Skeletal muscle satellite cell (primary cell): Measurements from ENCODE around the gene HSPA14.
"Not testable (repeated sequence)": the region's sequence is repeated elsewhere in the genome, so short reads cannot be mapped to it uniquely, and the experiment has no call there.

Source experiments
- H3K27me3 ChIP-seq: 2 replicates; pipeline ENCODE4 v1.7.0; 2013; ENCODE audit warnings: low read length; ENCODE audit not compliant: control insufficient read depth, insufficient read depth
- H3K36me3 ChIP-seq: 2 replicates; pipeline ENCODE4 v1.7.0; 2013; ENCODE audit warnings: mild to moderate bottlenecking, control low read depth, low read length; ENCODE audit not compliant: insufficient read depth
- H3K4me1 ChIP-seq: 2 replicates; pipeline ENCODE4 v1.7.0; 2013; ENCODE audit warnings: low read length; ENCODE audit not compliant: control insufficient read depth, insufficient read depth
- H3K4me2 ChIP-seq: 2 replicates; pipeline ENCODE4 v1.7.0; 2013; ENCODE audit warnings: mild to moderate bottlenecking, low read length
- H3K4me3 ChIP-seq: 2 replicates; pipeline ENCODE4 v1.7.0; 2013; ENCODE audit warnings: low read length
- H3K9ac ChIP-seq: 2 replicates; pipeline ENCODE4 v1.7.0; 2013; ENCODE audit warnings: mild to moderate bottlenecking, low read depth, low read length, moderate library complexity
- H3K9me3 ChIP-seq: replicated peaks from 2 replicates; pipeline ENCODE4 v1.7.0; 2013; ENCODE audit warnings: mild to moderate bottlenecking, control low read depth, low read length

Gene HSPA14

DNA sequence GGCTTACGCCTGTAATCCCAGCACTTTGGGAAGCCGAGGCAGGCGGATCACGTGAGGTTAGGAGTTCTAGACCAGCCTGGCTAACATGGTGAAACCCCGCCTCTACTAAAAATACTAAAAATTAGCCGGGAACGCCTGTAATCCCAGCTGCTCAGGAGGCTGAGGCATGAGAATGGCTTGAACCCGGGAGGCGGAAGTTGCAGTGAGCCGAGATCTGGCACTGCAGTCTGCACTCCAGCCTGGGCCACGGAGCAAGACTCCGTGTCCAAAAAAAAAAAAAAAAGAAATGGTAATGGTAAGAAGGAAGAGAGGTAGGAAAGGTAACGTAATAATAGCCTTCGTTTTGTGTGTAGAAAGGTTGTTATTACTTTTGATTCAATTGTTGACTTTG lies 1.2 kb downstream of the HSPA14 start:
- Histone ChIP-seq H3K4me2 (peak overlapping the region; percentile 93), H3K9ac (peak overlapping the region; percentile 99), H3K27me3 (no peaks in the 10 kb centered on the region)

GRCh38 chr10:14840178-14840577 lies 2.1 kb downstream of the HSPA14 start:
- Histone ChIP-seq H3K27me3 (no peaks in the 10 kb centered on the region), H3K9me3 (no peaks in the 10 kb centered on the region), H3K9ac (no peak overlapping the region), H3K4me1 (peaks cover 6% of the 10 kb centered on the region), H3K4me3 (no peak overlapping the region), H3K36me3 (peaks cover 46% of the 10 kb centered on the region), H3K4me2 (no peak overlapping the region)

More for the DNA sequence above, 1.2 kb downstream of the HSPA14 start:
- Histone ChIP-seq H3K9me3 (no peaks in the 10 kb centered on the region), H3K4me1 (peaks cover 6% of the 10 kb centered on the region), H3K36me3 (peaks cover 40% of the 10 kb centered on the region), H3K4me3 (peak overlapping the region; percentile 98)

- Histone ChIP-seq H3K4me3 (no peak overlapping the region), H3K9ac (no peak overlapping the region), H3K27me3 (no peaks in the 10 kb centered on the region), H3K4me2 (no peak overlapping the region), H3K4me1 (no peaks in the 10 kb centered on the region), H3K9me3 (no peaks in the 10 kb centered on the region), H3K36me3 (peaks cover 46% of the 10 kb centered on the region)
Observed at GRCh38 chr10:14843327-14843988, 5.4 kb downstream of the HSPA14 start.

DNA sequence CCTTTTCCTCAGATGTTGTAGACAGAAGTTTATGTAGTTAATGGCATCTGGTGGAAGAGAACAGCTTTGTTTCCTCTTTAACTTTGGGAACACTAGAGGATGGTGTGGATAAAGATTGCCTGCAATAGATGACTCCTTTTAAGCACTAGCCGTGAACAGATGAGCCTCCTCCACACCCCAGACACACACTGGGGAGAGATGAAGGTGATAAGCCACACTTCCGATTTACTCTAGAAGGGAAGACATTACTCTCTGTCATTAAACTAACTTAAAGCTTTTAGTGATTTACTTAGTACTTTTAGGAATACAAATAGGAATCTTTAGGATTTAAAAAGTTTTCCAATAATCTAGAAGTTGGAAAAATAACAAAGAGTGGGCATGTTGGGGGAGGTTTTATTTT lies 6.8 kb downstream of the HSPA14 start:
- Histone ChIP-seq H3K4me2 (no peak overlapping the region), H3K9me3 (no peaks in the 10 kb centered on the region), H3K4me3 (no peak overlapping the region), H3K4me1 (no peaks in the 10 kb centered on the region), H3K36me3 (peaks cover 46% of the 10 kb centered on the region), H3K27me3 (no peaks in the 10 kb centered on the region), H3K9ac (no peak overlapping the region)

- Histone ChIP-seq H3K27me3 (no peaks in the 10 kb centered on the region), H3K9me3 (no peaks in the 10 kb centered on the region), H3K4me1 (no peaks in the 10 kb centered on the region), H3K4me2 (no peak overlapping the region), H3K36me3 (peaks cover 21% of the 10 kb centered on the region), H3K9ac (no peak overlapping the region), H3K4me3 (no peak overlapping the region)
Observed at GRCh38 chr10:14852236-14852635, 14.1 kb downstream of the HSPA14 start.

DNA sequence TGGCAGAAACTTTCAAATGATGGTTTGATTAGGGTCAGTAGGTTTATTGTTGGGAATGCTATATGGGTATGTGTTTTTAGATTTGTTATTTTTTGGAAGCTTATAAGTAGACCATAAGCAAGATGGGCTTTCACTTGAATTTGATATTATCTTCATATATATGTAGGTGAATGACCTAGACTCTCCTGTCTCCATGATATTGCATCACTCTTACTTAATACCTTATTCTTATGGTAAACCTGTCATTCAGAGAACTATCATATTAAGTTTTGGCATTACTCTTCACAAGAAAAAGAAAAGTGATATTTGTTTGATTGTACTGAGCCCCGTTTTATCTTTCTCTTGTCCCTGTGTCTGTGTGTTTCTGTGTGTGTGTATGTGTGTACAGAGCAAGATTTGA lies 17.3 kb downstream of the HSPA14 start:
- no peak overlapping the region for H3K4me2 ChIP-seq
- no peaks in the 10 kb centered on the region for H3K27me3 ChIP-seq
- no peak overlapping the region for H3K9ac ChIP-seq
- H3K36me3 ChIP-seq = peaks cover 21% of the 10 kb centered on the region
- no peaks in the 10 kb centered on the region for H3K9me3 ChIP-seq
- H3K4me1 ChIP-seq = no peaks in the 10 kb centered on the region
- H3K4me3 ChIP-seq = no peak overlapping the region

DNA sequence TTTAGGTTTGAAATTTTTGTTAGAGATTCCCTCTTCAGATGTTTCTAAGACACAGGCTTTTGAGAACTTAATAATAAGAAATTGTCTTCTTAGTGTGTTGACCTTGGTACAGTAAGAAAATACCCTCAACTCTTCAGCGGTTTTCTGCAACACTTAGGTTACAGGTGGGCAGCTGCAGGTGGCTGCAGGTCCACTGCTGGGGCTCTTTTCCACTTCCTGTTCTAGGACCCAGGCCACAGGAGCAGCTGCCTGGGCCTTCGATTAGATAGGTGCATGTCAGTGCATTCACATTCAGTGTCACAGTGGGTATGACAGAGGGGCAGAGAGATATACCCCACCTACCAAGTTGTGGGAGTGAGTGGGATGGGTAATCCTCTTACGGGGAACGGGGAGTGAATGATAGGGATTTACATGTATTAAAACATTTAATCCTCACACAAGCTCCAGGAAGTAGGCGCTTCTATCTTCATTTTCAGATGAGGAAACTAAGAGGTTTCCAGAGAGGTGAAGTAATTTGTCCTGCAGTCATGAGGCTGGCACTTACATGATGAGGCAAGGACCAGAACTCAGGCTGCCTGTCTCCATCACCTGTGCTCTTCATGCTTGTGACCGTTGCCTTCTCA lies 20.3 kb downstream of the HSPA14 start:
- H3K4me1 ChIP-seq = no peaks in the 10 kb centered on the region
- H3K36me3 ChIP-seq = peaks cover 21% of the 10 kb centered on the region
- H3K9ac ChIP-seq = no peak overlapping the region
- no peaks in the 10 kb centered on the region for H3K9me3 ChIP-seq
- H3K27me3 ChIP-seq = no peaks in the 10 kb centered on the region
- no peak overlapping the region for H3K4me2 ChIP-seq
- no peak overlapping the region for H3K4me3 ChIP-seq

DNA sequence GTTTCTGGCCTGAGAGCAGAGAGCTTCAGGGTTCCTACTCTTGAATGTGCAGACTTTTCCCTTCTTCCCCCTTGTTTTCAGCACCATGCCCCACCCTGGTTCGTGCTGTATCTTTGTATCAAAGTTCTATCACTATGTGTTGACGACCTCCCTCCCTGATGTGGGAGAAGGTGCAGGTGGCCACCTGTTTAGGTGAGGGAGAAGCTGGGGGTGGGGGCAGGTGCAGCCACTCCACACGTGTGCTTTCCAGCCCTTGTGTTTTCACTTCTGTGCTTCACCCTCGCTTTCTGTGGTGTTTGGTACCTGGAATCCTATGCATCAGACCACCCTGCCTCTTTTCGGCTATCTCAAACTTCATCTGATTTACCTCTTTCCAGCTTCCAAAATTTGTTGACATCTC lies 20.9 kb downstream of the HSPA14 start:
- no peaks in the 10 kb centered on the region for H3K9me3 ChIP-seq
- H3K4me3 ChIP-seq = no peak overlapping the region
- H3K4me1 ChIP-seq = no peaks in the 10 kb centered on the region
- H3K36me3 ChIP-seq = peaks cover 19% of the 10 kb centered on the region
- H3K4me2 ChIP-seq = no peak overlapping the region
- H3K9ac ChIP-seq = no peak overlapping the region
- H3K27me3 ChIP-seq = no peaks in the 10 kb centered on the region

DNA sequence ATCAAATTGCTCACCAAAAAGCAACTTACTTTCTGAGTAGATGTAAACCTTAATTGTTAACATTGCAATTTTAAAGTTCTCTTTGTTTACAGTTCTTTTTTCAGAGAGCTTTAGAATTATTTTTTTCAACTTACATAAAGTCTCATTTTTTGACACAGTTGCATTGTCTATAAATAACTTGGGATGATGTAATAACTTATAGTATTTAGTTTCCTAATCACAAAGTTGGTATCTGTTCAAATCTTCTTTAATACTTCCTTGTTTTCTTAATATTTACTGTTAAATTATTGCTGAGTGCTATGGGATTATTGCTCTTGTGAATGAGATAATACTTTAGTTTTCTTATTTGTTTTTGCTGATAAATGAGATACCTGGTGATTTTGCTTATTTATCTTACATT lies 21.7 kb downstream of the HSPA14 start:
- Histone ChIP-seq H3K9ac (no peak overlapping the region), H3K4me1 (no peaks in the 10 kb centered on the region), H3K4me3 (no peak overlapping the region), H3K4me2 (no peak overlapping the region), H3K9me3 (no peaks in the 10 kb centered on the region), H3K36me3 (peaks cover 14% of the 10 kb centered on the region), H3K27me3 (no peaks in the 10 kb centered on the region)

DNA sequence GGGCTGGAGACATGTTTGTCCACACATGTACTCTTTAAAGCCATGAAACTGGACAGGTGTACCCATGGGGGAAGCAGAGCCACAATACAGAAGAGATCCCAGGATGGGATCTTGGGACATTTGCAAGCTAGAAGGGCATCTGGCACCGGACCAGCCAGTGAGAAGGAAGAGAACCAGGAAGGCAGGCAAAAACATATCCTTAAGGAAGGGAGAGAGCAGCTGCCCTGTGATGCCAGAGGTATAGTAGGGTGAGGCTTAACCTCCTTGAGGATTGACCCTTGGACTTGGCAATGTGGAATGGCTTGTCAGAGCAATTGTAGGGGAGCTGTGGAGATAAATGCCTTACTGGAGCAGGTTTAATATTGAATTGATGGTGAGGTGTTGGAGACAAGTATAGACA lies 22.7 kb downstream of the HSPA14 start:
- Histone ChIP-seq H3K4me2 (no peak overlapping the region), H3K36me3 (peaks cover 8% of the 10 kb centered on the region), H3K9ac (no peak overlapping the region), H3K4me1 (no peaks in the 10 kb centered on the region), H3K27me3 (no peaks in the 10 kb centered on the region), H3K9me3 (no peaks in the 10 kb centered on the region), H3K4me3 (no peak overlapping the region)

GRCh38 chr10:14864466-14864865 lies 26.4 kb downstream of the HSPA14 start:
- not testable (repeated sequence) for H3K9ac ChIP-seq, H3K4me1 ChIP-seq, H3K4me2 ChIP-seq, H3K27me3 ChIP-seq, H3K4me3 ChIP-seq, H3K9me3 ChIP-seq
- peaks cover 16% of the 10 kb centered on the region for H3K36me3 ChIP-seq

- not testable (repeated sequence) for H3K4me3 ChIP-seq, H3K9me3 ChIP-seq, H3K27me3 ChIP-seq, H3K4me2 ChIP-seq, H3K9ac ChIP-seq, H3K4me1 ChIP-seq
- peaks cover 20% of the 10 kb centered on the region for H3K36me3 ChIP-seq
Observed at GRCh38 chr10:14864871-14865270, 26.8 kb downstream of the HSPA14 start.
